HepG2 (cell line): ENCODE measurements around the gene IL17RC. TPM values are rescaled to one million over a fixed set of nuclear protein-coding genes. Genes with fewer than 3 reads are reported as not detected.

Experiments
- ATM ChIP-seq: fragments of 450-650 bp; IDR thresholded peaks from 2 replicates; pipeline ENCODE4 v1.7.1; 2017; ENCODE audit warnings: mild to moderate bottlenecking, borderline replicate concordance
- CEBPG ChIP-seq: IDR thresholded peaks from 2 replicates; pipeline ENCODE4 v1.6.1; 2016
- HOXD1 ChIP-seq: sonication (generic); formaldehyde crosslinking; IDR thresholded peaks from 2 replicates; pipeline ENCODE4 v1.5.0; 2020; ENCODE audit warnings: missing genetic modification reagents
- MEIS1 ChIP-seq: sonication (generic); formaldehyde crosslinking; IDR thresholded peaks from 2 replicates; pipeline ENCODE4 v1.9.0; 2021; ENCODE audit warnings: mild to moderate bottlenecking, missing genetic modification reagents, moderate library complexity, borderline replicate concordance
- PHF20 ChIP-seq: sonication (generic); formaldehyde crosslinking; IDR thresholded peaks from 2 replicates; pipeline ENCODE4 v1.5.0; 2020; ENCODE audit warnings: mild to moderate bottlenecking, missing genetic modification reagents
- PHF21A ChIP-seq: sonication (generic); formaldehyde crosslinking; IDR thresholded peaks from 2 replicates; pipeline ENCODE4 v1.5.0; 2020; ENCODE audit warnings: mild to moderate bottlenecking, missing genetic modification reagents
- PTBP1 ChIP-seq: fragments of 200-400 bp; formaldehyde crosslinking; IDR thresholded peaks from 2 replicates; pipeline ENCODE4 v1.6.1; 2018; ENCODE audit warnings: low read length, low read depth; ENCODE audit not compliant: poor library complexity, severe bottlenecking
- RARG ChIP-seq: sonication (generic); formaldehyde crosslinking; IDR thresholded peaks from 2 replicates; pipeline ENCODE4 v1.4.0; 2020; ENCODE audit warnings: low read depth, mild to moderate bottlenecking, missing genetic modification reagents
- REL ChIP-seq: sonication (generic); formaldehyde crosslinking; conservative IDR thresholded peaks from 2 replicates; pipeline ENCODE4 v1.8.0; 2022; ENCODE audit warnings: mild to moderate bottlenecking, missing genetic modification reagents, moderate library complexity
- ZNF251 ChIP-seq: sonication (generic); formaldehyde crosslinking; IDR thresholded peaks from 2 replicates; pipeline ENCODE4 v1.9.0; 2021; ENCODE audit warnings: mild to moderate bottlenecking, missing genetic modification reagents
- ZNF607 ChIP-seq: sonication (generic); formaldehyde crosslinking; IDR thresholded peaks from 2 replicates; pipeline ENCODE4 v1.5.1; 2020; ENCODE audit warnings: missing genetic modification reagents, mild to moderate bottlenecking, borderline replicate concordance
- ZNF768 ChIP-seq: sonication (generic); formaldehyde crosslinking; IDR thresholded peaks from 2 replicates; pipeline ENCODE4 v1.4.0; 2020; ENCODE audit warnings: missing genetic modification reagents
- ZNF775 ChIP-seq: sonication (generic); formaldehyde crosslinking; IDR thresholded peaks from 2 replicates; pipeline ENCODE4 v1.4.0; 2020; ENCODE audit warnings: missing genetic modification reagents, mild to moderate bottlenecking, moderate library complexity, borderline replicate concordance
- polyA plus RNA-seq, 8 experiments: library from polyadenylated mRNA; depleted of rRNA in 3 of 8; stranded (reverse) in 7 of 8; unstranded in 1 of 8; fragments of >200 nt; fragmentation: Illumina TruSeq in 4 of 8; extraction: Trizol in 4 of 8; gene quantifications; 2 replicates each; pipeline versions ENCODE4 v1.2.1 to v1.2.3, GENCODE V29; 2011 to 2016; ENCODE audit warnings: low read depth in 4 of 8, missing spikeins in 1 of 8, mixed read lengths in 1 of 8; ENCODE audit not compliant: insufficient read depth in 1 of 8
- total RNA-seq, 5 experiments: library from RNA; depleted of rRNA; stranded (reverse); fragments of >200 nt; fragmentation: Illumina TruSeq; extraction: Trizol; gene quantifications; 2 replicates each; pipeline ENCODE4 v1.2.3, GENCODE V29; 2016; ENCODE audit warnings: low read depth in 1 of 5
- TF ChIP-seq, protein P1 (sequence below), 2 experiments: sonication (generic) in 1 of 2; formaldehyde crosslinking in 1 of 2; IDR thresholded peaks; 2 replicates each; pipeline versions ENCODE4 v1.5.1 to v1.6.1; 2011 to 2020; ENCODE audit warnings: borderline replicate concordance in 1 of 2, low read depth in 1 of 2, low read length in 1 of 2, mild to moderate bottlenecking in 1 of 2, missing genetic modification reagents in 1 of 2, moderate library complexity in 1 of 2
- TF ChIP-seq, protein P2 (sequence below): sonication (generic); formaldehyde crosslinking; IDR thresholded peaks from 2 replicates; pipeline ENCODE4 v1.4.0; 2020; ENCODE audit warnings: missing genetic modification reagents
- TF ChIP-seq, protein P3 (sequence below), 2 experiments: sonication (generic) in 1 of 2; formaldehyde crosslinking in 1 of 2; IDR thresholded peaks; 2 replicates each; pipeline versions ENCODE4 v1.6.1 to v1.9.0; 2014 to 2022; ENCODE audit warnings: antibody characterized with exemption in 1 of 2, borderline replicate concordance in 1 of 2, inconsistent platforms in 1 of 2, low read depth in 1 of 2, missing genetic modification reagents in 1 of 2
- TF ChIP-seq, protein P4 (sequence below): fragments of 450-650 bp; IDR thresholded peaks from 2 replicates; pipeline ENCODE4 v1.6.1; 2016

Gene IL17RC
- total and polyA plus RNA-seq, 2 of the 13 experiments (the other 11 are each of a cell fraction or from before 2014, with no cell fraction given), result 20.7 to 24.0 TPM

DNA sequence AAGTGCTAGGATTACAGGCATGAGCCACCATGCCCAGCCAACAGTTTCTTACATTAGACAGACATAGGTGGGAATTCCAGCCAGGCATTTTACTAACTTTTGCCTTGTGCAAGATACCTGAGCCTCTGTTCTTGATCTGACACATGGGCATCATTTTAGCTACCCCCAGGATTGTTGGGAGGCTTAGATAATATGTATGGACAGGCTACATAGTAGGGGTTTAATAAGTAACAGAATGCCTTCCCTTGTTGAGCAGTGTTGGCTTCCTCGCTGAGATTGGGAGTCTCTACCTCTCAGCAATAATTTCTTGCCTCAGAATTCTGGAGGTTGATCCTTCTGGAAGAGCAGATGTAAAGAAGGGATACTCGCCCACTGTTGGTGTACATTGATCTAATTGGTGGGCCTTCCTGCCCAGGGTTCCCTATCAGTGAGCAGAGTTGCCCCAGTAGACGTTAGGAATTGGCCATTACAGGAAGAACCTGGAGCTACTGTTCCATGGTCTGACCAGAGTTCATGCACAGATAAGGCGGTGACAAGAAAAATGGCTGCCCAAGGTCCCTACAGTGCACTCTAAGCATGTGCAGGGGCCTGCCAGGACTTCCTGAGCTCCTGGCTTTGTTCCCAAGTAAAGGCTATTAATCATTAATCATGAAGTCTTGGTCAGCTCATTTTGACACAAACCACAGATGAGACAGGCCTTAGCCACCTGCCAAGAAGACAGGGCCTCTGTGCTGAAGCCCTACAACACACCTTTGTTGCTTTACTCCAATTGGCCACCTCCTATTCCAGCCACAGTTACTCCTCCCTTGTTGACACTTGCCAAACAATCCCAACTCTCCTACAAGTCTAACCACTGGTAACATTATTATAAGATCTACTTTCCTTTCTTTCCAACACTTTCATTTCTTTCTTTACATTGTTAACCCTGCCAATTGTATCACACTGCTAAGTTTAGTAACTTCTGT lies 19.2 kb upstream of the IL17RC start (continued):
- TF ChIP-seq ZNF775 (CRISPR knock-in tag) (no peak), MEIS1 (CRISPR knock-in tag) (peak; percentile 92), RARG (CRISPR knock-in tag) (no peak; the same call in 1 of the 2 replicates), CEBPG (CRISPR knock-in tag) (peak; percentile 29), ATM (no peak), PHF20 (CRISPR knock-in tag) (peak; percentile 22), PTBP1 (no peak), ZNF251 (CRISPR knock-in tag) (no peak), HOXD1 (CRISPR knock-in tag) (no peak), ZNF607 (CRISPR knock-in tag) (no peak), REL (CRISPR knock-in tag) (no peak), PHF21A (peak; percentile 40), ZNF768 (CRISPR knock-in tag) (no peak)
- TF ChIP-seq, protein P1, sequence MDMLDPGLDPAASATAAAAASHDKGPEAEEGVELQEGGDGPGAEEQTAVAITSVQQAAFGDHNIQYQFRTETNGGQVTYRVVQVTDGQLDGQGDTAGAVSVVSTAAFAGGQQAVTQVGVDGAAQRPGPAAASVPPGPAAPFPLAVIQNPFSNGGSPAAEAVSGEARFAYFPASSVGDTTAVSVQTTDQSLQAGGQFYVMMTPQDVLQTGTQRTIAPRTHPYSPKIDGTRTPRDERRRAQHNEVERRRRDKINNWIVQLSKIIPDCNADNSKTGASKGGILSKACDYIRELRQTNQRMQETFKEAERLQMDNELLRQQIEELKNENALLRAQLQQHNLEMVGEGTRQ (IDR thresholded peaks at IDR 0.05; ENCODE audit: low read depth, low read length), result no peak
- TF ChIP-seq, protein P1 (CRISPR knock-in tag; IDR thresholded peaks at IDR 0.05; ENCODE audit: borderline replicate concordance), result no peak
- TF ChIP-seq, protein P2, sequence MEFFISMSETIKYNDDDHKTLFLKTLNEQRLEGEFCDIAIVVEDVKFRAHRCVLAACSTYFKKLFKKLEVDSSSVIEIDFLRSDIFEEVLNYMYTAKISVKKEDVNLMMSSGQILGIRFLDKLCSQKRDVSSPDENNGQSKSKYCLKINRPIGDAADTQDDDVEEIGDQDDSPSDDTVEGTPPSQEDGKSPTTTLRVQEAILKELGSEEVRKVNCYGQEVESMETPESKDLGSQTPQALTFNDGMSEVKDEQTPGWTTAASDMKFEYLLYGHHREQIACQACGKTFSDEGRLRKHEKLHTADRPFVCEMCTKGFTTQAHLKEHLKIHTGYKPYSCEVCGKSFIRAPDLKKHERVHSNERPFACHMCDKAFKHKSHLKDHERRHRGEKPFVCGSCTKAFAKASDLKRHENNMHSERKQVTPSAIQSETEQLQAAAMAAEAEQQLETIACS (CRISPR knock-in tag), result no peak
- TF ChIP-seq, protein P3, sequence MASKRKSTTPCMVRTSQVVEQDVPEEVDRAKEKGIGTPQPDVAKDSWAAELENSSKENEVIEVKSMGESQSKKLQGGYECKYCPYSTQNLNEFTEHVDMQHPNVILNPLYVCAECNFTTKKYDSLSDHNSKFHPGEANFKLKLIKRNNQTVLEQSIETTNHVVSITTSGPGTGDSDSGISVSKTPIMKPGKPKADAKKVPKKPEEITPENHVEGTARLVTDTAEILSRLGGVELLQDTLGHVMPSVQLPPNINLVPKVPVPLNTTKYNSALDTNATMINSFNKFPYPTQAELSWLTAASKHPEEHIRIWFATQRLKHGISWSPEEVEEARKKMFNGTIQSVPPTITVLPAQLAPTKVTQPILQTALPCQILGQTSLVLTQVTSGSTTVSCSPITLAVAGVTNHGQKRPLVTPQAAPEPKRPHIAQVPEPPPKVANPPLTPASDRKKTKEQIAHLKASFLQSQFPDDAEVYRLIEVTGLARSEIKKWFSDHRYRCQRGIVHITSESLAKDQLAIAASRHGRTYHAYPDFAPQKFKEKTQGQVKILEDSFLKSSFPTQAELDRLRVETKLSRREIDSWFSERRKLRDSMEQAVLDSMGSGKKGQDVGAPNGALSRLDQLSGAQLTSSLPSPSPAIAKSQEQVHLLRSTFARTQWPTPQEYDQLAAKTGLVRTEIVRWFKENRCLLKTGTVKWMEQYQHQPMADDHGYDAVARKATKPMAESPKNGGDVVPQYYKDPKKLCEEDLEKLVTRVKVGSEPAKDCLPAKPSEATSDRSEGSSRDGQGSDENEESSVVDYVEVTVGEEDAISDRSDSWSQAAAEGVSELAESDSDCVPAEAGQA (IDR thresholded peaks at IDR 0.05; ENCODE audit: low read depth), result peak; percentile 66
- TF ChIP-seq, protein P3 (CRISPR knock-in tag; IDR thresholded peaks at IDR 0.05; ENCODE audit: borderline replicate concordance), result no peak
- TF ChIP-seq, protein P4, sequence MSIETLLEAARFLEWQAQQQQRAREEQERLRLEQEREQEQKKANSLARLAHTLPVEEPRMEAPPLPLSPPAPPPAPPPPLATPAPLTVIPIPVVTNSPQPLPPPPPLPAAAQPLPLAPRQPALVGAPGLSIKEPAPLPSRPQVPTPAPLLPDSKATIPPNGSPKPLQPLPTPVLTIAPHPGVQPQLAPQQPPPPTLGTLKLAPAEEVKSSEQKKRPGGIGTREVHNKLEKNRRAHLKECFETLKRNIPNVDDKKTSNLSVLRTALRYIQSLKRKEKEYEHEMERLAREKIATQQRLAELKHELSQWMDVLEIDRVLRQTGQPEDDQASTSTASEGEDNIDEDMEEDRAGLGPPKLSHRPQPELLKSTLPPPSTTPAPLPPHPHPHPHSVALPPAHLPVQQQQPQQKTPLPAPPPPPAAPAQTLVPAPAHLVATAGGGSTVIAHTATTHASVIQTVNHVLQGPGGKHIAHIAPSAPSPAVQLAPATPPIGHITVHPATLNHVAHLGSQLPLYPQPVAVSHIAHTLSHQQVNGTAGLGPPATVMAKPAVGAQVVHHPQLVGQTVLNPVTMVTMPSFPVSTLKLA, result peak; percentile 36; the same call in 1 of the 2 replicates
